A549 (cell line): ENCODE data around the gene YBX2.

ENCODE experiments used
- CEBPB ChIP-seq, 2 experiments: fragments of >200 bp in 1 of 2; sonication (Bioruptor Twin) in 1 of 2; formaldehyde crosslinking in 1 of 2; IDR thresholded peaks; 2 replicates each; pipeline ENCODE4 v1.6.1; 2012 to 2016
- FOSB ChIP-seq: fragments of 250-450 bp; sonication (Bioruptor Pico); IDR thresholded peaks from 2 replicates; pipeline ENCODE4 v1.5.0; 2020; ENCODE audit warnings: mild to moderate bottlenecking, moderate library complexity
- HEYL ChIP-seq: fragments of 250-450 bp; sonication (Bioruptor Pico); IDR thresholded peaks from 2 replicates; pipeline ENCODE4 v1.8.0; 2021; ENCODE audit warnings: mild to moderate bottlenecking, moderate library complexity
- MAZ ChIP-seq: fragments of 150-350 bp; IDR thresholded peaks from 2 replicates; pipeline ENCODE4 v1.6.1; 2014; ENCODE audit warnings: antibody characterized with exemption, low read depth, low read length, borderline replicate concordance
- NPAS2 ChIP-seq: fragments of 250-450 bp; sonication (Bioruptor Pico); IDR thresholded peaks from 2 replicates; pipeline ENCODE4 v1.8.0; 2022; ENCODE audit warnings: mild to moderate bottlenecking, moderate library complexity, borderline replicate concordance
- POLR2A ChIP-seq: IDR thresholded peaks from 2 replicates; pipeline ENCODE4 v1.6.1; 2012; ENCODE audit warnings: mild to moderate bottlenecking, low read length
- RAD21 ChIP-seq, 2 experiments: fragments of >200 bp in 1 of 2; sonication (Bioruptor Twin) in 1 of 2; formaldehyde crosslinking in 1 of 2; IDR thresholded peaks in 1 of 2; conservative IDR thresholded peaks in 1 of 2; 2 replicates in 1 of 2; 3 replicates in 1 of 2; pipeline ENCODE4 v1.6.1; 2012 to 2018; ENCODE audit warnings: inconsistent platforms in 1 of 2
- TP53 ChIP-seq: fragments of 250-450 bp; sonication (Bioruptor Pico); IDR thresholded peaks from 2 replicates; pipeline ENCODE4 v1.5.0; 2021; ENCODE audit warnings: mild to moderate bottlenecking, moderate library complexity
- TF ChIP-seq, protein P1 (sequence below): fragments of >200 bp; sonication (Bioruptor Twin); formaldehyde crosslinking; IDR thresholded peaks from 3 replicates; pipeline ENCODE4 v1.5.1; 2016
- TF ChIP-seq, protein P2 (sequence below): IDR thresholded peaks from 2 replicates; pipeline ENCODE4 v1.6.1; 2012
- TF ChIP-seq, protein P3 (sequence below): fragments of 200-600 bp; sonication (generic); IDR thresholded peaks from 2 replicates; pipeline ENCODE4 v1.6.1; 2016; ENCODE audit warnings: antibody characterized with exemption, mild to moderate bottlenecking, moderate library complexity
- TF ChIP-seq, protein P4 (sequence below): IDR thresholded peaks from 2 replicates; pipeline ENCODE4 v1.6.1; 2012; ENCODE audit warnings: low read depth, borderline replicate concordance

- TF ChIP-seq, protein P1, sequence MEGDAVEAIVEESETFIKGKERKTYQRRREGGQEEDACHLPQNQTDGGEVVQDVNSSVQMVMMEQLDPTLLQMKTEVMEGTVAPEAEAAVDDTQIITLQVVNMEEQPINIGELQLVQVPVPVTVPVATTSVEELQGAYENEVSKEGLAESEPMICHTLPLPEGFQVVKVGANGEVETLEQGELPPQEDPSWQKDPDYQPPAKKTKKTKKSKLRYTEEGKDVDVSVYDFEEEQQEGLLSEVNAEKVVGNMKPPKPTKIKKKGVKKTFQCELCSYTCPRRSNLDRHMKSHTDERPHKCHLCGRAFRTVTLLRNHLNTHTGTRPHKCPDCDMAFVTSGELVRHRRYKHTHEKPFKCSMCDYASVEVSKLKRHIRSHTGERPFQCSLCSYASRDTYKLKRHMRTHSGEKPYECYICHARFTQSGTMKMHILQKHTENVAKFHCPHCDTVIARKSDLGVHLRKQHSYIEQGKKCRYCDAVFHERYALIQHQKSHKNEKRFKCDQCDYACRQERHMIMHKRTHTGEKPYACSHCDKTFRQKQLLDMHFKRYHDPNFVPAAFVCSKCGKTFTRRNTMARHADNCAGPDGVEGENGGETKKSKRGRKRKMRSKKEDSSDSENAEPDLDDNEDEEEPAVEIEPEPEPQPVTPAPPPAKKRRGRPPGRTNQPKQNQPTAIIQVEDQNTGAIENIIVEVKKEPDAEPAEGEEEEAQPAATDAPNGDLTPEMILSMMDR, result no peak
- TF ChIP-seq RAD21 (conservative IDR thresholded peaks at IDR 0.05 in 1 of 2, IDR thresholded peaks at IDR 0.05 in 1 of 2) (no peak), HEYL (CRISPR knock-in tag) (no peak), FOSB (no peak), CEBPB (IDR thresholded peaks at IDR 0.05) (no peak), NPAS2 (CRISPR knock-in tag) (no peak), POLR2A (no peak), MAZ (no peak), TP53 (no peak)
- TF ChIP-seq, protein P2, sequence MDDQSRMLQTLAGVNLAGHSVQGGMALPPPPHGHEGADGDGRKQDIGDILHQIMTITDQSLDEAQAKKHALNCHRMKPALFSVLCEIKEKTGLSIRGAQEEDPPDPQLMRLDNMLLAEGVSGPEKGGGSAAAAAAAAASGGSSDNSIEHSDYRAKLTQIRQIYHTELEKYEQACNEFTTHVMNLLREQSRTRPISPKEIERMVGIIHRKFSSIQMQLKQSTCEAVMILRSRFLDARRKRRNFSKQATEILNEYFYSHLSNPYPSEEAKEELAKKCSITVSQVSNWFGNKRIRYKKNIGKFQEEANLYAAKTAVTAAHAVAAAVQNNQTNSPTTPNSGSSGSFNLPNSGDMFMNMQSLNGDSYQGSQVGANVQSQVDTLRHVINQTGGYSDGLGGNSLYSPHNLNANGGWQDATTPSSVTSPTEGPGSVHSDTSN, result no peak
- TF ChIP-seq, protein P3, sequence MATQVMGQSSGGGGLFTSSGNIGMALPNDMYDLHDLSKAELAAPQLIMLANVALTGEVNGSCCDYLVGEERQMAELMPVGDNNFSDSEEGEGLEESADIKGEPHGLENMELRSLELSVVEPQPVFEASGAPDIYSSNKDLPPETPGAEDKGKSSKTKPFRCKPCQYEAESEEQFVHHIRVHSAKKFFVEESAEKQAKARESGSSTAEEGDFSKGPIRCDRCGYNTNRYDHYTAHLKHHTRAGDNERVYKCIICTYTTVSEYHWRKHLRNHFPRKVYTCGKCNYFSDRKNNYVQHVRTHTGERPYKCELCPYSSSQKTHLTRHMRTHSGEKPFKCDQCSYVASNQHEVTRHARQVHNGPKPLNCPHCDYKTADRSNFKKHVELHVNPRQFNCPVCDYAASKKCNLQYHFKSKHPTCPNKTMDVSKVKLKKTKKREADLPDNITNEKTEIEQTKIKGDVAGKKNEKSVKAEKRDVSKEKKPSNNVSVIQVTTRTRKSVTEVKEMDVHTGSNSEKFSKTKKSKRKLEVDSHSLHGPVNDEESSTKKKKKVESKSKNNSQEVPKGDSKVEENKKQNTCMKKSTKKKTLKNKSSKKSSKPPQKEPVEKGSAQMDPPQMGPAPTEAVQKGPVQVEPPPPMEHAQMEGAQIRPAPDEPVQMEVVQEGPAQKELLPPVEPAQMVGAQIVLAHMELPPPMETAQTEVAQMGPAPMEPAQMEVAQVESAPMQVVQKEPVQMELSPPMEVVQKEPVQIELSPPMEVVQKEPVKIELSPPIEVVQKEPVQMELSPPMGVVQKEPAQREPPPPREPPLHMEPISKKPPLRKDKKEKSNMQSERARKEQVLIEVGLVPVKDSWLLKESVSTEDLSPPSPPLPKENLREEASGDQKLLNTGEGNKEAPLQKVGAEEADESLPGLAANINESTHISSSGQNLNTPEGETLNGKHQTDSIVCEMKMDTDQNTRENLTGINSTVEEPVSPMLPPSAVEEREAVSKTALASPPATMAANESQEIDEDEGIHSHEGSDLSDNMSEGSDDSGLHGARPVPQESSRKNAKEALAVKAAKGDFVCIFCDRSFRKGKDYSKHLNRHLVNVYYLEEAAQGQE, result no peak
- TF ChIP-seq, protein P4, sequence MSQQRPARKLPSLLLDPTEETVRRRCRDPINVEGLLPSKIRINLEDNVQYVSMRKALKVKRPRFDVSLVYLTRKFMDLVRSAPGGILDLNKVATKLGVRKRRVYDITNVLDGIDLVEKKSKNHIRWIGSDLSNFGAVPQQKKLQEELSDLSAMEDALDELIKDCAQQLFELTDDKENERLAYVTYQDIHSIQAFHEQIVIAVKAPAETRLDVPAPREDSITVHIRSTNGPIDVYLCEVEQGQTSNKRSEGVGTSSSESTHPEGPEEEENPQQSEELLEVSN, result no peak
These were observed 1.1 kb upstream of the YBX2 start for GRCh38 chr17:7295230-7296180.
